Measurements from ENCODE around the gene ARHGAP6.

Gene ARHGAP6

GRCh38 chrX:11355259-11355909 lies 310.3 kb downstream of the ARHGAP6 start:
- DNase-seq (ENCODE audit: low read depth): no peak

GRCh38 chrX:11352296-11352741 lies 313.4 kb downstream of the ARHGAP6 start:
- DNase-seq (ENCODE audit: low read depth): no peak

- no peak for DNase-seq (ENCODE audit: low read depth)
These were observed 314.1 kb downstream of the ARHGAP6 start for GRCh38 chrX:11351375-11352295.

- no peak for DNase-seq (ENCODE audit: low read depth)
These were observed 315.9 kb downstream of the ARHGAP6 start for GRCh38 chrX:11349661-11350337.

GRCh38 chrX:11349020-11349419 lies 316.7 kb downstream of the ARHGAP6 start:
- DNase-seq (ENCODE audit: low read depth): no peak

GRCh38 chrX:11347300-11347699 lies 318.4 kb downstream of the ARHGAP6 start:
- DNase-seq (ENCODE audit: low read depth): no peak

- DNase-seq (ENCODE audit: low read depth): no peak
These were observed 319.5 kb downstream of the ARHGAP6 start for GRCh38 chrX:11346121-11346682.

GRCh38 chrX:11342673-11343072 lies 323.0 kb downstream of the ARHGAP6 start:
- DNase-seq (ENCODE audit: low read depth): no peak

GRCh38 chrX:11341274-11342201 lies 324.2 kb downstream of the ARHGAP6 start:
- peak; percentile 74 for DNase-seq (ENCODE audit: low read depth)

- DNase-seq (ENCODE audit: low read depth): no peak
These were observed 328.3 kb downstream of the ARHGAP6 start for GRCh38 chrX:11337292-11338009.

GRCh38 chrX:11336201-11336600 lies 329.5 kb downstream of the ARHGAP6 start:
- no peak for DNase-seq (ENCODE audit: low read depth)

- DNase-seq (ENCODE audit: low read depth): no peak
These were observed 331.6 kb downstream of the ARHGAP6 start for GRCh38 chrX:11334165-11334564.

- no peak for DNase-seq (ENCODE audit: low read depth)
These were observed 333.9 kb downstream of the ARHGAP6 start for GRCh38 chrX:11331788-11332187.

GRCh38 chrX:11329021-11329420 lies 336.7 kb downstream of the ARHGAP6 start:
- no peak for DNase-seq (ENCODE audit: low read depth)

GRCh38 chrX:11328134-11328533 lies 337.6 kb downstream of the ARHGAP6 start:
- DNase-seq (ENCODE audit: low read depth): no peak

- DNase-seq (ENCODE audit: low read depth): no peak
These were observed 343.7 kb downstream of the ARHGAP6 start for GRCh38 chrX:11321986-11322385.

- no peak for DNase-seq (ENCODE audit: low read depth)
These were observed 345.8 kb downstream of the ARHGAP6 start for GRCh38 chrX:11319806-11320520.

- DNase-seq (ENCODE audit: low read depth): no peak
These were observed 354.0 kb downstream of the ARHGAP6 start for GRCh38 chrX:11311706-11312105.

GRCh38 chrX:11309220-11309619 lies 356.5 kb downstream of the ARHGAP6 start:
- DNase-seq (ENCODE audit: low read depth): no peak

- DNase-seq (ENCODE audit: low read depth): no peak
These were observed 360.1 kb downstream of the ARHGAP6 start for GRCh38 chrX:11305641-11306040.
